CD14-positive monocyte (primary cell): ENCODE data around the gene GRM8. TPM values are rescaled to one million over a fixed set of nuclear protein-coding genes. Genes with fewer than 3 reads are reported as not detected.

Source experiments
- DNase-seq, 3 donors: peaks; one replicate each; pipeline ENCODE4 v3.0.0-alpha.2; 2011 to 2022
- H2AFZ ChIP-seq: 2 replicates; pipeline ENCODE4 v1.6.0; 2012; ENCODE audit warnings: mild to moderate bottlenecking, low read depth, low read length, inconsistent platforms; ENCODE audit not compliant: insufficient read depth, poor library complexity, severe bottlenecking
- H3K27ac ChIP-seq, 2 donors: 1 replicate in 1 of 2; 2 replicates in 1 of 2; pipeline ENCODE4 v1.5.1; 2012 to 2013; ENCODE audit warnings: low read length in 2 of 2, control low read depth in 1 of 2, inconsistent platforms in 1 of 2, low read depth in 1 of 2, mild to moderate bottlenecking in 1 of 2
- H3K27me3 ChIP-seq, 2 donors: one replicate each; pipeline versions ENCODE4 v1.6.0 to v1.6.1; 2011 to 2013; ENCODE audit warnings: low read length in 2 of 2; ENCODE audit not compliant: control insufficient read depth in 2 of 2, insufficient read depth in 2 of 2
- H3K36me3 ChIP-seq, 2 donors: replicated peaks in 1 of 2; 1 replicate in 1 of 2; 2 replicates in 1 of 2; pipeline versions ENCODE4 v1.5.1 to v1.6.1; 2012 to 2013; ENCODE audit warnings: low read length in 2 of 2, control low read depth in 1 of 2, inconsistent platforms in 1 of 2, mild to moderate bottlenecking in 1 of 2; ENCODE audit not compliant: insufficient read depth in 2 of 2, control insufficient read depth in 1 of 2
- H3K4me1 ChIP-seq, 2 donors: 1 replicate in 1 of 2; 2 replicates in 1 of 2; pipeline versions ENCODE4 v1.5.1 to v1.6.1; 2012 to 2013; ENCODE audit warnings: low read length in 2 of 2, control low read depth in 1 of 2, inconsistent platforms in 1 of 2, mild to moderate bottlenecking in 1 of 2, moderate library complexity in 1 of 2; ENCODE audit not compliant: insufficient read depth in 2 of 2, control insufficient read depth in 1 of 2
- H3K4me2 ChIP-seq: replicated peaks from 2 replicates; pipeline ENCODE3; 2012; ENCODE audit warnings: low read length, moderate library complexity, mild to moderate bottlenecking; ENCODE audit not compliant: poor library complexity, severe bottlenecking; ENCODE audit errors: extremely low read depth
- H3K4me3 ChIP-seq, 3 experiments: fragments of 200-600 bp in 1 of 3; sonication (generic) in 1 of 3; replicated peaks in 1 of 3; 1 replicate in 2 of 3; 2 replicates in 1 of 3; pipeline ENCODE4 v1.5.1; 2011 to 2013; ENCODE audit warnings: low read length in 3 of 3, mild to moderate bottlenecking in 3 of 3, control low read depth in 2 of 3, low read depth in 2 of 3, inconsistent platforms in 1 of 3, moderate library complexity in 1 of 3
- H3K79me2 ChIP-seq: 2 replicates; pipeline ENCODE4 v1.6.0; 2012; ENCODE audit warnings: mild to moderate bottlenecking, control low read depth, inconsistent platforms, low read length, moderate library complexity; ENCODE audit not compliant: insufficient read depth
- H3K9ac ChIP-seq: 2 replicates; pipeline ENCODE4 v1.6.0; 2017; ENCODE audit warnings: low read length, mild to moderate bottlenecking; ENCODE audit not compliant: insufficient read depth, poor library complexity, severe bottlenecking
- H3K9me3 ChIP-seq, 2 donors: replicated peaks in 1 of 2; 1 replicate in 1 of 2; 2 replicates in 1 of 2; pipeline versions ENCODE4 v1.5.1 to v1.6.1; 2012 to 2013; ENCODE audit warnings: low read length in 2 of 2, control low read depth in 1 of 2; ENCODE audit not compliant: control insufficient read depth in 1 of 2, insufficient read depth in 1 of 2
- H4K20me1 ChIP-seq: 2 replicates; pipeline ENCODE4 v1.6.0; 2012; ENCODE audit warnings: mild to moderate bottlenecking, low read length, control low read depth, moderate library complexity; ENCODE audit not compliant: insufficient read depth
- H3K27ac Mint-ChIP-seq, 7 donors: one replicate each; pipeline ENCODE4 v1.8.0; 2020; ENCODE audit warnings: mild to moderate bottlenecking in 7 of 7, mixed read lengths in 7 of 7, moderate library complexity in 6 of 7, inconsistent platforms in 2 of 7
- H3K27me3 Mint-ChIP-seq, 3 donors: one replicate each; pipeline ENCODE4 v1.8.0; 2021 to 2022; ENCODE audit warnings: low read depth in 3 of 3, mild to moderate bottlenecking in 3 of 3, mixed read lengths in 3 of 3, moderate library complexity in 3 of 3, inconsistent platforms in 1 of 3
- H3K36me3 Mint-ChIP-seq, 2 donors: one replicate each; pipeline ENCODE4 v1.8.0; 2020; ENCODE audit warnings: mixed read lengths in 2 of 2, inconsistent platforms in 1 of 2, mild to moderate bottlenecking in 1 of 2
- H3K4me1 Mint-ChIP-seq: one replicate; pipeline ENCODE4 v1.8.0; 2020; ENCODE audit warnings: mild to moderate bottlenecking, mixed read lengths
- H3K4me3 Mint-ChIP-seq, 2 donors: one replicate each; pipeline ENCODE4 v1.8.0; 2020; ENCODE audit warnings: mild to moderate bottlenecking in 2 of 2, mixed read lengths in 2 of 2, moderate library complexity in 1 of 2
- H3K9me3 Mint-ChIP-seq, 7 donors: one replicate each; pipeline ENCODE4 v1.8.0; 2020 to 2022; ENCODE audit warnings: mixed read lengths in 7 of 7, mild to moderate bottlenecking in 6 of 7, moderate library complexity in 6 of 7, inconsistent platforms in 2 of 7
- WGBS: methylation state at CpG from one replicate; pipeline ENCODE4 v1.1.5; 2013; ENCODE audit warnings: missing lambda C conversion rate; ENCODE audit not compliant: insufficient coverage; 5-methylcytosine and 5-hydroxymethylcytosine counted together
- intact Hi-C, 2 donors: fragments of 100-400 bp; cut with micrococcal nuclease; formaldehyde crosslinking; loops; one replicate each; pipeline versions ENCODE4 v1.15.0 to v1.15.1; 2023
- polyA plus RNA-seq, 3 donors: library from polyadenylated mRNA; depleted of rRNA in 1 of 3; unstranded in 2 of 3; stranded (reverse) in 1 of 3; fragments of 300-500 nt in 2 of 3; fragments of >200 nt in 1 of 3; fragmentation: Illumina TruSeq in 2 of 3; gene quantifications; 1 replicate in 2 of 3; 2 replicates in 1 of 3; pipeline ENCODE4 v1.2.3, GENCODE V29; 2012 to 2021
- TF ChIP-seq, protein P1 (sequence below): fragments of 200-600 bp; IDR thresholded peaks from one replicate; pipeline ENCODE4 v1.8.0; 2022; ENCODE audit warnings: antibody characterized with exemption, mild to moderate bottlenecking

GRM8 gene
- polyA plus RNA-seq, 3 donors, result not detected

DNA sequence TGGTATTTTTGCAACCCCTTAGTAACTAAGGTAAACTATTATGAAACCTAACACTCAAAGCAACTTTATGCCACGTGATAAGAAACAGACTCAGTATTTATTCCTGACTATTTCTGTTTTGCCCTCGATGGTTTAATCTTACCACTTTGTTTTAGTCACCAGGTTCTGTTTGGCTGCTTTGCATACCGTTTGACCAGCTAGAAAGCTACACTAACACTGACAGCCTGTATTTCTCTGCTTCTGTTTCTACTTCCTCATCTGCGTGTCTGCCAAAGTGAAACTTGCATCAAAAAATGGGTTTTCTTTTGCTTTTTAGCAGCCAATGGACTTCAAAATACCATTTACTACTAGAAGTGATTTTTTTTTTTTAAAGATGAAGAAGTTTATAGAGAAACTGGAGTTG lies 802.5 kb downstream of the GRM8 start:
- Histone ChIP-seq H3K27ac (no peak overlapping the region), H3K9ac (no peak overlapping the region), H3K36me3 (no peaks in the 10 kb centered on the region), H3K4me3 (no peak overlapping the region), H2AFZ (no peak overlapping the region), H3K79me2 (no peaks in the 10 kb centered on the region), H4K20me1 (no peaks in the 10 kb centered on the region), H3K9me3 (peaks cover 0 to 6% of the 10 kb centered on the region in 2 donors), H3K27me3 (no peaks in the 10 kb centered on the region), H3K4me1 (no peaks in the 10 kb centered on the region), H3K4me2 (no peak overlapping the region)
- DNase-seq, result no peak
- TF ChIP-seq, protein P1, sequence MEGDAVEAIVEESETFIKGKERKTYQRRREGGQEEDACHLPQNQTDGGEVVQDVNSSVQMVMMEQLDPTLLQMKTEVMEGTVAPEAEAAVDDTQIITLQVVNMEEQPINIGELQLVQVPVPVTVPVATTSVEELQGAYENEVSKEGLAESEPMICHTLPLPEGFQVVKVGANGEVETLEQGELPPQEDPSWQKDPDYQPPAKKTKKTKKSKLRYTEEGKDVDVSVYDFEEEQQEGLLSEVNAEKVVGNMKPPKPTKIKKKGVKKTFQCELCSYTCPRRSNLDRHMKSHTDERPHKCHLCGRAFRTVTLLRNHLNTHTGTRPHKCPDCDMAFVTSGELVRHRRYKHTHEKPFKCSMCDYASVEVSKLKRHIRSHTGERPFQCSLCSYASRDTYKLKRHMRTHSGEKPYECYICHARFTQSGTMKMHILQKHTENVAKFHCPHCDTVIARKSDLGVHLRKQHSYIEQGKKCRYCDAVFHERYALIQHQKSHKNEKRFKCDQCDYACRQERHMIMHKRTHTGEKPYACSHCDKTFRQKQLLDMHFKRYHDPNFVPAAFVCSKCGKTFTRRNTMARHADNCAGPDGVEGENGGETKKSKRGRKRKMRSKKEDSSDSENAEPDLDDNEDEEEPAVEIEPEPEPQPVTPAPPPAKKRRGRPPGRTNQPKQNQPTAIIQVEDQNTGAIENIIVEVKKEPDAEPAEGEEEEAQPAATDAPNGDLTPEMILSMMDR, result no peak
- no peak overlapping the region for H3K27ac Mint-ChIP-seq
- peaks cover 0 to 7% (median 0%) of the 10 kb centered on the region in 7 donors for H3K9me3 Mint-ChIP-seq
- intact Hi-C loops, result no loop called here
- peaks cover 0 to 2% (median 0%) of the 10 kb centered on the region in 3 donors for H3K27me3 Mint-ChIP-seq
- no peak overlapping the region for H3K4me3 Mint-ChIP-seq
- no peaks in the 10 kb centered on the region for H3K4me1 Mint-ChIP-seq
- 46% methylated on average over 3 of the region's 4 CpGs for WGBS
- no peaks in the 10 kb centered on the region for H3K36me3 Mint-ChIP-seq

DNA sequence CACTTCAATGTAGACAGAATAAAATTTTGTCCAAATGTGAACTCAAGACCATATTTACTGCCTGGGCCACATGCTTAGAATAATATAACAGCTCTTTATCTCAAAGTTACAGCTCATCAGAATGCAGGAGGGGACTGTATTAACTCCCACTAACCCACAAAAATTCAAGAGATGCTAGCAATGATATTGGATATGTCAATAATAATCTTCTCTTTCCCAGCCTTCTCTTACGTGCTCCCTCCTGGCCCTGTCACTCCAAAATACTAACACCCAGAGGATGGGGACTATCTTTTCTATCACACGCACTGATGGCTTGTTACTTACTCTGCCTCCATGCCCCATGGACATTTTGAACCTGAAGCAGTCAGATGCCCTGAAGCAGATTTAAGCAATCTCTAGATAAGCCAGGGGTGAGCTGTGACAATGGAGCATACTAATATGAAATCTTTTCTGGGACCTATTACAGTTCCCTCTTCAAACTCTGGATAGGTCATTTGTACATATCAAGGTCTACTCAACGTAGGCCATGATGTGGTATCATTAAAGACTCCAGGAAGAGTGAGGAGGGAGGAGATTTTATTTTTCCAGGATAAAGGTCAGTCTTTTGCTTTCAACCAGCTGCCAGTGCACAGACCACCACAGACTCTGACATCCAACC lies 803.0 kb downstream of the GRM8 start:
- intact Hi-C loops, result no loop called here
- Histone ChIP-seq H3K27me3 (no peaks in the 10 kb centered on the region), H3K27ac (no peak overlapping the region), H4K20me1 (no peaks in the 10 kb centered on the region), H3K36me3 (no peaks in the 10 kb centered on the region), H3K4me2 (no peak overlapping the region), H2AFZ (no peak overlapping the region), H3K79me2 (no peaks in the 10 kb centered on the region), H3K9ac (no peak overlapping the region), H3K4me1 (no peaks in the 10 kb centered on the region), H3K9me3 (peaks cover 0 to 6% of the 10 kb centered on the region in 2 donors), H3K4me3 (no peak overlapping the region)
- Mint-ChIP-seq H3K9me3 (peaks cover 0 to 9% (median 1%) of the 10 kb centered on the region in 7 donors), H3K4me3 (no peak overlapping the region), H3K27ac (no peak overlapping the region), H3K36me3 (no peaks in the 10 kb centered on the region), H3K4me1 (no peaks in the 10 kb centered on the region), H3K27me3 (peaks cover 0 to 2% (median 0%) of the 10 kb centered on the region in 3 donors)
- TF ChIP-seq, protein P1, result no peak
- WGBS, result no CpG with 5 or more reads among the region's 3 CpGs
- DNase-seq, result no peak
